GM19023 (cell line): Measurements from ENCODE around the gene EXOC4.
"Not testable (repeated sequence)": the region's sequence is repeated elsewhere in the genome, so short reads cannot be mapped to it uniquely, and the experiment has no call there.

Experiments used
- ATAC-seq: cut with Tn5 transposase; IDR thresholded peaks from one replicate; pipeline ENCODE4 v1.9.1; 2021; ENCODE audit warnings: mild to moderate bottlenecking, moderate library complexity; ENCODE audit not compliant: unreplicated experiment

EXOC4 gene

GRCh38 chr7:133252858-133253518, at the start of gene EXOC4:
Gene EXOC4, plus strand, starts transcription at chr7:133253078.
- ATAC-seq, result peak; percentile 98

GRCh38 chr7:133203490-133203889, 49.4 kb upstream of the EXOC4 start:
- ATAC-seq, result no peak

- ATAC-seq, result no peak
Observed at GRCh38 chr7:133207687-133208086, 45.2 kb upstream of the EXOC4 start.

- not testable (repeated sequence) for ATAC-seq
Observed at GRCh38 chr7:133210817-133211216, 42.1 kb upstream of the EXOC4 start.

- not testable (repeated sequence) for ATAC-seq
Observed at GRCh38 chr7:133213772-133214171, 39.1 kb upstream of the EXOC4 start.

GRCh38 chr7:133217773-133218172, 35.1 kb upstream of the EXOC4 start:
- no peak for ATAC-seq

- no peak for ATAC-seq
Observed at GRCh38 chr7:133230591-133231194, 22.2 kb upstream of the EXOC4 start.

- ATAC-seq, result no peak
Observed at GRCh38 chr7:133233142-133233541, 19.7 kb upstream of the EXOC4 start.

GRCh38 chr7:133234961-133235875, 17.7 kb upstream of the EXOC4 start:
- no peak for ATAC-seq

- ATAC-seq, result no peak
Observed at GRCh38 chr7:133237545-133237944, 15.3 kb upstream of the EXOC4 start.

GRCh38 chr7:133240302-133240701, 12.6 kb upstream of the EXOC4 start:
- no peak for ATAC-seq

GRCh38 chr7:133246558-133246957, 6.3 kb upstream of the EXOC4 start:
- ATAC-seq, result no peak

GRCh38 chr7:133248901-133249300, 4.0 kb upstream of the EXOC4 start:
- ATAC-seq, result no peak

GRCh38 chr7:133252506-133252857, 396 bp upstream of the EXOC4 start:
- ATAC-seq, result no peak

- no peak for ATAC-seq
Observed at GRCh38 chr7:133253519-133253875, 619 bp downstream of the EXOC4 start.

GRCh38 chr7:133255486-133255885, 2.6 kb downstream of the EXOC4 start:
- no peak for ATAC-seq

- no peak for ATAC-seq
Observed at GRCh38 chr7:133258174-133258573, 5.3 kb downstream of the EXOC4 start.

GRCh38 chr7:133265821-133266220, 12.9 kb downstream of the EXOC4 start:
- ATAC-seq, result no peak

- no peak for ATAC-seq
Observed at GRCh38 chr7:133268355-133268754, 15.5 kb downstream of the EXOC4 start.

- ATAC-seq, result no peak
Observed at GRCh38 chr7:133272336-133272735, 19.5 kb downstream of the EXOC4 start.

- ATAC-seq, result no peak
Observed at GRCh38 chr7:133273227-133273626, 20.3 kb downstream of the EXOC4 start.

- no peak for ATAC-seq
Observed at GRCh38 chr7:133274265-133274664, 21.4 kb downstream of the EXOC4 start.
